WTC11 (cell line): ENCODE data around the gene ZEB2. TPM values are rescaled to one million over a fixed set of nuclear protein-coding genes. Genes with fewer than 3 reads are reported as not detected.

Experiments
- ATAC-seq: fragments of 200-7000 bp; cut with Tn5 transposase; 2 replicates; pipeline ENCODE4 v1.10.0; 2021; ENCODE audit warnings: mild to moderate bottlenecking, moderate library complexity
- CTCF ChIA-PET: fragments of 300-600 bp; sonication (Branson Sonifier 250); formaldehyde crosslinking; loops from one replicate; lab custom pipeline; 2021; ENCODE audit warnings: antibody characterized with exemption; lab: Charles Lee
- POLR2A ChIA-PET: fragments of 350-600 bp; sonication (Branson Sonifier 250); formaldehyde crosslinking; loops from one replicate; lab custom pipeline; 2021; ENCODE audit warnings: antibody characterized with exemption; lab: Charles Lee
- DNase-seq: peaks from one replicate; pipeline ENCODE4 v3.0.0; 2021; ENCODE audit warnings: low spot score
- H3K27ac Mint-ChIP-seq: 2 replicates; pipeline ENCODE4 v1.8.0; 2021; ENCODE audit warnings: mixed read lengths
- H3K27me3 Mint-ChIP-seq: 2 replicates; pipeline ENCODE4 v1.8.0; 2021; ENCODE audit warnings: low read depth, mild to moderate bottlenecking, moderate library complexity, mixed read lengths
- H3K36me3 Mint-ChIP-seq: 2 replicates; pipeline ENCODE4 v1.8.0; 2021; ENCODE audit warnings: mixed read lengths
- H3K4me1 Mint-ChIP-seq: 2 replicates; pipeline ENCODE4 v1.8.0; 2022; ENCODE audit warnings: mixed read lengths
- H3K4me3 Mint-ChIP-seq: 2 replicates; pipeline ENCODE4 v1.8.0; 2021; ENCODE audit warnings: mild to moderate bottlenecking, moderate library complexity, mixed read lengths
- H3K9me3 Mint-ChIP-seq: 2 replicates; pipeline ENCODE4 v1.8.0; 2021; ENCODE audit warnings: mixed read lengths
- CREB1 ChIP-seq: sonication (generic); formaldehyde crosslinking; IDR thresholded peaks from 2 replicates; pipeline ENCODE4 v1.8.0; 2023; ENCODE audit warnings: mild to moderate bottlenecking, missing genetic modification reagents
- CREM ChIP-seq: sonication (generic); formaldehyde crosslinking; IDR thresholded peaks from 2 replicates; pipeline ENCODE4 v1.8.1; 2022; ENCODE audit warnings: mild to moderate bottlenecking, missing genetic modification reagents, moderate library complexity
- ELF4 ChIP-seq: sonication (generic); formaldehyde crosslinking; IDR thresholded peaks from 2 replicates; pipeline ENCODE4 v1.8.1; 2022; ENCODE audit warnings: low read depth, mild to moderate bottlenecking, moderate library complexity, missing genetic modification reagents
- EMX1 ChIP-seq: fragments of 250-450 bp; sonication (Bioruptor Pico); IDR thresholded peaks from 2 replicates; pipeline ENCODE4 v1.8.0; 2021; ENCODE audit warnings: mild to moderate bottlenecking
- ESRRA ChIP-seq: sonication (generic); formaldehyde crosslinking; IDR thresholded peaks from 2 replicates; pipeline ENCODE4 v1.8.1; 2022; ENCODE audit warnings: mild to moderate bottlenecking, missing genetic modification reagents, borderline replicate concordance
- GABPB1 ChIP-seq: sonication (generic); formaldehyde crosslinking; IDR thresholded peaks from 2 replicates; pipeline ENCODE4 v1.8.1; 2023; ENCODE audit warnings: mild to moderate bottlenecking, missing genetic modification reagents
- GTF2I ChIP-seq: fragments of 250-450 bp; sonication (Bioruptor Pico); conservative IDR thresholded peaks from 2 replicates; pipeline ENCODE4 v1.4.0; 2021; ENCODE audit warnings: mild to moderate bottlenecking
- HMGA2 ChIP-seq: fragments of 250-450 bp; sonication (Bioruptor Pico); IDR thresholded peaks from 2 replicates; pipeline ENCODE4 v1.4.0; 2021; ENCODE audit warnings: mild to moderate bottlenecking, moderate library complexity
- MXD4 ChIP-seq: fragments of 250-450 bp; sonication (Bioruptor Pico); IDR thresholded peaks from 2 replicates; pipeline ENCODE4 v1.8.0; 2021; ENCODE audit warnings: mild to moderate bottlenecking, moderate library complexity, borderline replicate concordance
- NFATC4 ChIP-seq: fragments of 250-450 bp; sonication (Bioruptor Pico); IDR thresholded peaks from 2 replicates; pipeline ENCODE4 v1.9.0; 2021; ENCODE audit warnings: mild to moderate bottlenecking
- NFE2L1 ChIP-seq: sonication (generic); formaldehyde crosslinking; IDR thresholded peaks from 2 replicates; pipeline ENCODE4 v1.8.1; 2023; ENCODE audit warnings: missing genetic modification reagents
- TEAD1 ChIP-seq: sonication (generic); formaldehyde crosslinking; IDR thresholded peaks from 2 replicates; pipeline ENCODE4 v1.8.0; 2022; ENCODE audit warnings: mild to moderate bottlenecking, missing genetic modification reagents
- ZNF317 ChIP-seq: sonication (generic); formaldehyde crosslinking; IDR thresholded peaks from 2 replicates; pipeline ENCODE4 v1.8.1; 2023; ENCODE audit warnings: low read depth, mild to moderate bottlenecking, moderate library complexity, missing genetic modification reagents, borderline replicate concordance
- ZNF396 ChIP-seq: fragments of 250-450 bp; sonication (Bioruptor Pico); IDR thresholded peaks from 2 replicates; pipeline ENCODE4 v1.8.0; 2021; ENCODE audit warnings: mild to moderate bottlenecking, moderate library complexity, borderline replicate concordance
- ZNF416 ChIP-seq: fragments of 250-450 bp; sonication (Bioruptor Pico); IDR thresholded peaks from 2 replicates; pipeline ENCODE4 v1.9.0; 2021; ENCODE audit warnings: mild to moderate bottlenecking, inconsistent platforms
- ZNF423 ChIP-seq: fragments of 250-450 bp; sonication (Bioruptor Pico); IDR thresholded peaks from 2 replicates; pipeline ENCODE4 v2.1.2; 2022; ENCODE audit warnings: mild to moderate bottlenecking, moderate library complexity
- total RNA-seq: library from RNA; stranded (reverse); gene quantifications from 3 replicates; pipeline ENCODE4 v1.2.3, GENCODE V29; 2021
- TF ChIP-seq, protein P1 (sequence below): sonication (generic); formaldehyde crosslinking; IDR thresholded peaks from 2 replicates; pipeline ENCODE4 v1.8.0; 2022; ENCODE audit warnings: mild to moderate bottlenecking, missing genetic modification reagents
- TF ChIP-seq, protein P2 (sequence below): sonication (generic); formaldehyde crosslinking; IDR thresholded peaks from 2 replicates; pipeline ENCODE4 v1.8.1; 2022; ENCODE audit warnings: low read depth, missing genetic modification reagents, borderline replicate concordance
- TF ChIP-seq, protein P3 (sequence below): sonication (generic); formaldehyde crosslinking; IDR thresholded peaks from 2 replicates; pipeline ENCODE4 v1.8.0; 2022; ENCODE audit warnings: mild to moderate bottlenecking, missing genetic modification reagents
- TF ChIP-seq, protein P4 (sequence below): fragments of 250-450 bp; sonication (Bioruptor Pico); IDR thresholded peaks from 2 replicates; pipeline ENCODE4 v1.9.0; 2021; ENCODE audit warnings: mild to moderate bottlenecking, borderline replicate concordance
- TF ChIP-seq, protein P5 (sequence below): fragments of 250-450 bp; sonication (Bioruptor Pico); IDR thresholded peaks from 2 replicates; pipeline ENCODE4 v2.1.2; 2022; ENCODE audit warnings: mild to moderate bottlenecking, moderate library complexity
- TF ChIP-seq, protein P6 (sequence below): sonication (generic); formaldehyde crosslinking; IDR thresholded peaks from 2 replicates; pipeline ENCODE4 v1.8.1; 2023; ENCODE audit warnings: mild to moderate bottlenecking, missing genetic modification reagents, moderate library complexity
- TF ChIP-seq, protein P7 (sequence below): sonication (generic); formaldehyde crosslinking; IDR thresholded peaks from 2 replicates; pipeline ENCODE4 v1.8.1; 2022; ENCODE audit warnings: low read depth, mild to moderate bottlenecking, moderate library complexity, missing genetic modification reagents, borderline replicate concordance
- TF ChIP-seq, protein P8 (sequence below): sonication (generic); formaldehyde crosslinking; conservative IDR thresholded peaks from 2 replicates; pipeline ENCODE4 v1.8.1; 2022; ENCODE audit warnings: mild to moderate bottlenecking, missing genetic modification reagents

Gene ZEB2
- total RNA-seq, 1 experiment from 2014 or later, result 0.42 TPM

DNA sequence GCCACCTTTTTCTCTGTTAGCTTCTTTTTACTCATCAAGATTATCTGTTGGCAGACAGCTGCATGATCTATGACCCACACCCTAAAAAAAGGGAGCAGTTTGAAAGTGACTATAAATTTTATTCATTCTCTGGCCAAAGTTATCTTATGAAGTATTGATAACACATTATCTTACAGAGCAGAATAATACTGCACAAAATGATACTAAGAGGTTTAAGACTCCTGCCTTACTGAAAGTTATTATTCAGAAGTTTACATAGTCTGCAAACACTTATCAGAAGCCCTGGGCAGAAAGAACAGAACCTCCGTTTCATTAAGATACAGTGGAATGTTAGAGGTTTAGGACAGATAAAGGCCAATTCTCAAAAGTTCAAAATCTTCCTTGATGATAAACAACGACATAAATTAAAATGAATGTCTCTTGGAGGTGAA is 78.2 kb downstream of the ZEB2 start:
- TF ChIP-seq ELF4 (no peak), EMX1 (CRISPR knock-in tag) (no peak), ZNF423 (CRISPR knock-in tag) (no peak), CREM (CRISPR knock-in tag) (no peak), HMGA2 (CRISPR knock-in tag) (no peak), TEAD1 (CRISPR knock-in tag) (no peak), GABPB1 (CRISPR knock-in tag) (no peak)
- TF ChIP-seq, protein P1, sequence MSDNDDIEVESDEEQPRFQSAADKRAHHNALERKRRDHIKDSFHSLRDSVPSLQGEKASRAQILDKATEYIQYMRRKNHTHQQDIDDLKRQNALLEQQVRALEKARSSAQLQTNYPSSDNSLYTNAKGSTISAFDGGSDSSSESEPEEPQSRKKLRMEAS, result no peak
- TF ChIP-seq, protein P2, sequence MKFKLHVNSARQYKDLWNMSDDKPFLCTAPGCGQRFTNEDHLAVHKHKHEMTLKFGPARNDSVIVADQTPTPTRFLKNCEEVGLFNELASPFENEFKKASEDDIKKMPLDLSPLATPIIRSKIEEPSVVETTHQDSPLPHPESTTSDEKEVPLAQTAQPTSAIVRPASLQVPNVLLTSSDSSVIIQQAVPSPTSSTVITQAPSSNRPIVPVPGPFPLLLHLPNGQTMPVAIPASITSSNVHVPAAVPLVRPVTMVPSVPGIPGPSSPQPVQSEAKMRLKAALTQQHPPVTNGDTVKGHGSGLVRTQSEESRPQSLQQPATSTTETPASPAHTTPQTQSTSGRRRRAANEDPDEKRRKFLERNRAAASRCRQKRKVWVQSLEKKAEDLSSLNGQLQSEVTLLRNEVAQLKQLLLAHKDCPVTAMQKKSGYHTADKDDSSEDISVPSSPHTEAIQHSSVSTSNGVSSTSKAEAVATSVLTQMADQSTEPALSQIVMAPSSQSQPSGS, result no peak
- TF ChIP-seq, protein P3, sequence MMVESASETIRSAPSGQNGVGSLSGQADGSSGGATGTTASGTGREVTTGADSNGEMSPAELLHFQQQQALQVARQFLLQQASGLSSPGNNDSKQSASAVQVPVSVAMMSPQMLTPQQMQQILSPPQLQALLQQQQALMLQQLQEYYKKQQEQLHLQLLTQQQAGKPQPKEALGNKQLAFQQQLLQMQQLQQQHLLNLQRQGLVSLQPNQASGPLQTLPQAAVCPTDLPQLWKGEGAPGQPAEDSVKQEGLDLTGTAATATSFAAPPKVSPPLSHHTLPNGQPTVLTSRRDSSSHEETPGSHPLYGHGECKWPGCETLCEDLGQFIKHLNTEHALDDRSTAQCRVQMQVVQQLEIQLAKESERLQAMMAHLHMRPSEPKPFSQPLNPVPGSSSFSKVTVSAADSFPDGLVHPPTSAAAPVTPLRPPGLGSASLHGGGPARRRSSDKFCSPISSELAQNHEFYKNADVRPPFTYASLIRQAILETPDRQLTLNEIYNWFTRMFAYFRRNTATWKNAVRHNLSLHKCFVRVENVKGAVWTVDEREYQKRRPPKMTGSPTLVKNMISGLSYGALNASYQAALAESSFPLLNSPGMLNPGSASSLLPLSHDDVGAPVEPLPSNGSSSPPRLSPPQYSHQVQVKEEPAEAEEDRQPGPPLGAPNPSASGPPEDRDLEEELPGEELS (CRISPR knock-in tag), result no peak
- TF ChIP-seq, protein P4, sequence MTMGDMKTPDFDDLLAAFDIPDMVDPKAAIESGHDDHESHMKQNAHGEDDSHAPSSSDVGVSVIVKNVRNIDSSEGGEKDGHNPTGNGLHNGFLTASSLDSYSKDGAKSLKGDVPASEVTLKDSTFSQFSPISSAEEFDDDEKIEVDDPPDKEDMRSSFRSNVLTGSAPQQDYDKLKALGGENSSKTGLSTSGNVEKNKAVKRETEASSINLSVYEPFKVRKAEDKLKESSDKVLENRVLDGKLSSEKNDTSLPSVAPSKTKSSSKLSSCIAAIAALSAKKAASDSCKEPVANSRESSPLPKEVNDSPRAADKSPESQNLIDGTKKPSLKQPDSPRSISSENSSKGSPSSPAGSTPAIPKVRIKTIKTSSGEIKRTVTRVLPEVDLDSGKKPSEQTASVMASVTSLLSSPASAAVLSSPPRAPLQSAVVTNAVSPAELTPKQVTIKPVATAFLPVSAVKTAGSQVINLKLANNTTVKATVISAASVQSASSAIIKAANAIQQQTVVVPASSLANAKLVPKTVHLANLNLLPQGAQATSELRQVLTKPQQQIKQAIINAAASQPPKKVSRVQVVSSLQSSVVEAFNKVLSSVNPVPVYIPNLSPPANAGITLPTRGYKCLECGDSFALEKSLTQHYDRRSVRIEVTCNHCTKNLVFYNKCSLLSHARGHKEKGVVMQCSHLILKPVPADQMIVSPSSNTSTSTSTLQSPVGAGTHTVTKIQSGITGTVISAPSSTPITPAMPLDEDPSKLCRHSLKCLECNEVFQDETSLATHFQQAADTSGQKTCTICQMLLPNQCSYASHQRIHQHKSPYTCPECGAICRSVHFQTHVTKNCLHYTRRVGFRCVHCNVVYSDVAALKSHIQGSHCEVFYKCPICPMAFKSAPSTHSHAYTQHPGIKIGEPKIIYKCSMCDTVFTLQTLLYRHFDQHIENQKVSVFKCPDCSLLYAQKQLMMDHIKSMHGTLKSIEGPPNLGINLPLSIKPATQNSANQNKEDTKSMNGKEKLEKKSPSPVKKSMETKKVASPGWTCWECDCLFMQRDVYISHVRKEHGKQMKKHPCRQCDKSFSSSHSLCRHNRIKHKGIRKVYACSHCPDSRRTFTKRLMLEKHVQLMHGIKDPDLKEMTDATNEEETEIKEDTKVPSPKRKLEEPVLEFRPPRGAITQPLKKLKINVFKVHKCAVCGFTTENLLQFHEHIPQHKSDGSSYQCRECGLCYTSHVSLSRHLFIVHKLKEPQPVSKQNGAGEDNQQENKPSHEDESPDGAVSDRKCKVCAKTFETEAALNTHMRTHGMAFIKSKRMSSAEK (CRISPR knock-in tag), result no peak
- TF ChIP-seq, protein P5, sequence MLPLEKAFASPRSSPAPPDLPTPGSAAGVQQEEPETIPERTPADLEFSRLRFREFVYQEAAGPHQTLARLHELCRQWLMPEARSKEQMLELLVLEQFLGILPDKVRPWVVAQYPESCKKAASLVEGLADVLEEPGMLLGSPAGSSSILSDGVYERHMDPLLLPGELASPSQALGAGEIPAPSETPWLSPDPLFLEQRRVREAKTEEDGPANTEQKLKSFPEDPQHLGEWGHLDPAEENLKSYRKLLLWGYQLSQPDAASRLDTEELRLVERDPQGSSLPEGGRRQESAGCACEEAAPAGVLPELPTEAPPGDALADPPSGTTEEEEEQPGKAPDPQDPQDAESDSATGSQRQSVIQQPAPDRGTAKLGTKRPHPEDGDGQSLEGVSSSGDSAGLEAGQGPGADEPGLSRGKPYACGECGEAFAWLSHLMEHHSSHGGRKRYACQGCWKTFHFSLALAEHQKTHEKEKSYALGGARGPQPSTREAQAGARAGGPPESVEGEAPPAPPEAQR (CRISPR knock-in tag), result no peak
- TF ChIP-seq, protein P6, sequence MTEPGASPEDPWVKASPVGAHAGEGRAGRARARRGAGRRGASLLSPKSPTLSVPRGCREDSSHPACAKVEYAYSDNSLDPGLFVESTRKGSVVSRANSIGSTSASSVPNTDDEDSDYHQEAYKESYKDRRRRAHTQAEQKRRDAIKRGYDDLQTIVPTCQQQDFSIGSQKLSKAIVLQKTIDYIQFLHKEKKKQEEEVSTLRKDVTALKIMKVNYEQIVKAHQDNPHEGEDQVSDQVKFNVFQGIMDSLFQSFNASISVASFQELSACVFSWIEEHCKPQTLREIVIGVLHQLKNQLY, result no peak
- DNase-seq, result no peak
- ATAC-seq, result no peak
- Mint-ChIP-seq H3K27me3 (peaks cover 15% of the 10 kb centered on the region), H3K9me3 (0 out of 2 replicates have a peak, but pooled peaks cover 5% of the 10 kb centered on the region), H3K4me3 (no peak overlapping the region), H3K27ac (no peak overlapping the region), H3K4me1 (peaks cover 65% of the 10 kb centered on the region), H3K36me3 (no peaks in the 10 kb centered on the region)
- ChIA-PET POLR2A (interaction anchor here (0.7 kb wide), 1 partner anchor 828 kb away, joined by 5 read pairs; no protein-coding TSS in a partner anchor), CTCF (interaction anchor here (0.7 kb wide), 3 partner anchors 54 to 1212 kb away, joined by 3 to 4 read pairs (median 3); no protein-coding TSS in a partner anchor)

DNA sequence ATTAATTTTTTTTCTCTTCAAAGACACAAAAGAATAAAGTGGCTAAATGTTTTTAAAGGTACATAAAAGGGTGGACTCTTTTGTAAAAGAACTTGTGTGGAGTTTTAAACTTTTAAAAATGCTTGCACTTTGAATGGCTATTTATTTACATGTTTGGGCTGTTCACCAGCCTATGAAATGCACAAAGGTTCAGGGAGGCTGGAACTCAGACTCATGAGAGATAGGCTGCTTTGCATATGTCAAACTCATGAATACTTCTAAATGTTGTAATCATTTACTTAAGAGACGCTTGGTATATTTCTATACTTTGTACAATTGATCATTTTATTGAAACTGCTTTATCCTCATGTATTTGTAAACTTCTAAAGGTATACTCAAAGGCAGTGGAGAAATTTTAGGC is 79.9 kb downstream of the ZEB2 start:
- ChIA-PET POLR2A (no interaction called here), CTCF (no interaction called here)
- no peak overlapping the region for H3K4me3 Mint-ChIP-seq
- TF ChIP-seq ZNF396 (CRISPR knock-in tag), result no peak
- TF ChIP-seq ZNF317 (CRISPR knock-in tag), result no peak
- no peak for TF ChIP-seq ESRRA (CRISPR knock-in tag)
- TF ChIP-seq CREB1 (CRISPR knock-in tag), result no peak
- TF ChIP-seq ZNF416 (CRISPR knock-in tag), result no peak
- no peak for TF ChIP-seq MXD4 (CRISPR knock-in tag)
- no peak for TF ChIP-seq NFE2L1 (CRISPR knock-in tag)
- no peak for TF ChIP-seq NFATC4
- no peak for TF ChIP-seq GTF2I (CRISPR knock-in tag)
- TF ChIP-seq, protein P7, sequence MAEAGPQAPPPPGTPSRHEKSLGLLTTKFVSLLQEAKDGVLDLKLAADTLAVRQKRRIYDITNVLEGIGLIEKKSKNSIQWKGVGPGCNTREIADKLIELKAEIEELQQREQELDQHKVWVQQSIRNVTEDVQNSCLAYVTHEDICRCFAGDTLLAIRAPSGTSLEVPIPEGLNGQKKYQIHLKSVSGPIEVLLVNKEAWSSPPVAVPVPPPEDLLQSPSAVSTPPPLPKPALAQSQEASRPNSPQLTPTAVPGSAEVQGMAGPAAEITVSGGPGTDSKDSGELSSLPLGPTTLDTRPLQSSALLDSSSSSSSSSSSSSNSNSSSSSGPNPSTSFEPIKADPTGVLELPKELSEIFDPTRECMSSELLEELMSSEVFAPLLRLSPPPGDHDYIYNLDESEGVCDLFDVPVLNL (CRISPR knock-in tag), result no peak
- TF ChIP-seq ELF4, result no peak
- TF ChIP-seq, protein P8, sequence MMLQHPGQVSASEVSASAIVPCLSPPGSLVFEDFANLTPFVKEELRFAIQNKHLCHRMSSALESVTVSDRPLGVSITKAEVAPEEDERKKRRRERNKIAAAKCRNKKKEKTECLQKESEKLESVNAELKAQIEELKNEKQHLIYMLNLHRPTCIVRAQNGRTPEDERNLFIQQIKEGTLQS (CRISPR knock-in tag), result no peak
- H3K9me3 Mint-ChIP-seq, result no peaks in the 10 kb centered on the region
- DNase-seq (no peak), ATAC-seq (no peak)
- H3K27ac Mint-ChIP-seq, result no peak overlapping the region
- H3K4me1 Mint-ChIP-seq, result peaks cover 49% of the 10 kb centered on the region
- no peaks in the 10 kb centered on the region for H3K36me3 Mint-ChIP-seq
- no peaks in the 10 kb centered on the region for H3K27me3 Mint-ChIP-seq
